T-helper 2 cell treated with Interferon-gamma antibody and Interleukin-4, amounts not matched to agents 100 ng/mL and 5 ng/mL, for 36 hours (primary cell): ENCODE results near the gene SFN. TPM values are rescaled to one million over a fixed set of nuclear protein-coding genes. Genes with fewer than 3 reads are reported as not detected.
"Not testable (repeated sequence)": the region's sequence is repeated elsewhere in the genome, so short reads cannot be mapped to it uniquely, and the experiment has no call there.

Source experiments
- intact Hi-C: fragments of 100-400 bp; cut with micrococcal nuclease; formaldehyde crosslinking; loops from one replicate; pipeline ENCODE4 v1.15.1; 2023
- total RNA-seq: library from RNA; stranded (reverse); gene quantifications from 2 replicates; pipeline ENCODE4 v1.2.3, GENCODE V29; 2022

The SFN gene
- total RNA-seq: 1.1 and 1.5 TPM in 2 replicates

- intact Hi-C loops: no loop called here
Measured at GRCh38 chr1:26862781-26863684, at the start of gene SFN. Gene SFN (plus strand): TSS chr1:26863149. CDS start chr1:26863213, 64 bp downstream.

DNA sequence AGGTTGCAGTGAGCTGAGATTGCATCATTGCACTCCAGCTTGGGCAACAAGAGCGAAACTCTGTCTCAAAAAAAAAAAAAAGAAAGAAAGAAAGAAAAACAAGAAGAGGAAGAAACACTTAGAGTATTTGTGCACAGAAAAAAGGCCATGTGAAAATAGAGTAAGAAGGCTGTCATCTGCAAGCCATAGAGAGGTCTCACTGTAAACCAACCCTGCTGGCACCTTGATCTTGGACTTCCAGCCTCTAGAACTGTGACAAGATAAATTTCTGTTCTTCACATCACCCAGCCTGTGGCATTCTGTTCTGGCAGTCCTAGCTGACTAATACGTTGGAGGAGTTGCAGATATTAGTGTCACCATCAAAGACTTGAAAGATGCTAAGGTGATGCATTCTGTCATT, 48.6 kb upstream of the SFN start:
- intact Hi-C loops: loop anchor here (5.0 kb wide), 1 partner anchor 63 kb away; no protein-coding TSS in a partner anchor

DNA sequence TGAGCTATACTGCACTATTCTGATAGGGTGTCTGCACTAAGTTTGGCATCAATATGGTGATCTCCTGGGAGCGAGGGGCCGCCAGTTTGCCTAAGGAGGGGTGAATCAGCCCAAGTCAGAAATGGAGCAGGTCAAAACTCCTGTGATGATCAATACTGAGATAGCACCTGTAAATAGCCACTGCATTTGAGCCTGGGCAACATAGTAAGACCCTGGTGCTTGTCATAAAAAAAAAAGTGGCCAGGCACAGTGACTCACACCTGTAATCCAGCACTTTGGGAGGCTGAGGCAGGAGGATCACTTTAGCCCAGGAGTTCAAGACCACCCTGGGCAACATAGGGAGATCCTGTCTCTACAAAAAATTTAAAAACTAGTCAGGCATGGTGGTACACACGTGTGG, 48.1 kb upstream of the SFN start:
- intact Hi-C loops: loop anchor here (5.0 kb wide), 1 partner anchor 62 kb away; no protein-coding TSS in a partner anchor

DNA sequence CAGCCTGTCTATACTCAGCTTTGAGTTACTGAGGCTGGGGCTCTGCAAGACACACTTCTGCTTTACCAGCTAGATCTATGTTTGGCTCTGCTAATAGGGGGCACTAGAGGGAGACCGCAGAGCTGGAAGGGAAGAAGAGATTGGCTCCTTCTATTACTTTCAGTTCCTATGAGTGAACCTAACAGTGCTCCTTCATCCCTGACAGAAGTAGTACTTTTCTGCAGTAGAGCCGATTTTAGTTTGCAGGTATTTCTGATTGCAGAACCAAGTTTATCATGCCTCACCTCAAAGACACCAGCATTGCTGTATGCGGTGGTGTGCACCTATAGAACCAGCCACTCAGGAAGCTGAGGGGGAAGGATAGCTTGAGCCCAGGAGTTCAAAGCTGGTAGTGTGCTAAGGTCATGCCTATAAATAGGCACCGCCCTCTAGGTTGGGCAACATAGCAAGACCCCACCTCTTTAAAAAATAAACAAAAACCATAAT, 42.1 kb upstream of the SFN start:
- intact Hi-C loops: no loop called here

DNA sequence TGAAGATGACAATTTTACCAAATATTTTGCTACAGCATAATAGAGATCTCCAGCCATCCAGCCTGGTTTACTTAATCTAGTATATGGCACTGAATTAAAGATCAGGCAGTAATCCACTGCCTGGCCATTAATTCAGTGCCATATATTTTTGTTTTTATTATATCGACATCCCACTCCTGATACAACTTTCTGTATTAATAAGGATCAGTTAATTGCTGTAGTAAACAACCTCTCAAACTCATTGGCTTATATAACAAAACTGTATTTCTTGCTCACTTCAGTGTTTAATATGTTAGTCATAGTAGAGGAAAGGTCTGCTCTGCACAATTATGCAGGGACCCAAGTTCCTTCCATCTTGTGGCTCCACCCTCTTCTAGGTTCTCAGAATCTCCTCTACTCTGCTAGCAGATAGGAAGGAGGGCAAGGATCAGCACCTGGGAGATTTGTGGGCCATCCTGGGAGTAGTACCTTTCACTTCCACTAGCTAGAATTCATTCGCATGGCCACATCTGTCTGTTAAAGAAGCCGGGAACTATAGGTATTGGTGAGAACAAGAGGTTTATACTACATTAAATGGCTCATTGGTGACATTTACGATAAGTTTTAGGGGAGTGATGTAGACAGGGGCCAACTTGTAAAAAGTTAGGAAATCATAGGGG, 40.1 kb upstream of the SFN start:
- intact Hi-C loops: no loop called here

DNA sequence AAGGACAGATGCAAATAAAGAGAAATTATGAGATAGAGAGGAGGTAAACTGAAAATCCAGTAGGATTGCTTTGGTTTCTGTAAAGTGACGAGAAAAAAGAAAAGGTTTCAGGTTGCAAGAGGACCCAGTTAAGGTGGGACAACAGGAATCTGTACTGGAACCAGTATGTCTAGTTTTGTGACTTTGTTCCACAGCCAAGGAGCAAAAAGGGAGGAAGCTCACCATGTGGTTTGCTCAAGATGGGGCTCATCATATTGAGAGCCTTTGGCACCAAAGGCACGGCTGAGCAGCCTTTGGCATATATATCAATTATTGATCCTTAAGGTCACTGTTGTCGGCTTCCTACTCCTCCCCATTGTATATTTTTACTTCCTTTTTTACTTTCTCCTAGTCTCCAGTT, 38.2 kb upstream of the SFN start:
- intact Hi-C loops: no loop called here

GRCh38 chr1:26826261-26827105, 36.5 kb upstream of the SFN start, which contains the start of gene ZDHHC18:
Gene ZDHHC18 (plus strand): TSS chr1:26826688. CDS start chr1:26826805, 117 bp downstream.
- intact Hi-C loops: no loop called here

GRCh38 chr1:26827106-26827604, 35.8 kb upstream of the SFN start:
- intact Hi-C loops: no loop called here

- intact Hi-C loops: no loop called here
Measured at GRCh38 chr1:26827663-26828062, 35.3 kb upstream of the SFN start.

DNA sequence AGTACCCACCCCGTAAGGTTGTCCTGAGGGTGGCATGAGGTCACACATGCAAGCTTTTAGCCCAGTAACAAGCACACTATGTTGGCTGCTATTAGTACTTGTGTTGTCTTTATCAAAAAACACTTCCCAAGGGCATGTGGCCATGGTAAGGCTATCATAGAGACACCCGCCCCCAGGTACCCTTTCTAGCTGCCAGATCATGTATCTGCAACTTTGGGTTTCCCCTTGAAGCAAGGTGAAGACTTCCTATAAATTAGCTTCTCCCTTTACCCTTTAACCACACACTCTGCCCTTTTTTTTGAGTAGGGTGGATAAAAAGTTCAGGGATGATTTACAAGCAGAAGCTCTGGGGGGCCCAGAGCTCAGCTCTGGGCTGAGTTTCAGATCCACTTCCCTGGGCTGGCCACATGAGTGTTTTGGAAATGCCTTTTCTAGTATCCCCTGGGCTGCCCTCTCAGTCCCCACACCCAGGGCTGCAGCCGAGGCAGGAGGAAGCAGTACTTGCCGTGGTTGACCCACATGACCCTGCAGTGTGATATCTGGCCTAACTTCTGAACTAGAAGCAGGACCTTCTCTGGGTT, 34.4 kb upstream of the SFN start:
- intact Hi-C loops: no loop called here

- intact Hi-C loops: no loop called here
Measured at GRCh38 chr1:26829184-26829911, 33.6 kb upstream of the SFN start.

- intact Hi-C loops: no loop called here
Measured at GRCh38 chr1:26831059-26831458, 31.9 kb upstream of the SFN start.

GRCh38 chr1:26831546-26832248, 31.3 kb upstream of the SFN start:
- intact Hi-C loops: loop anchor here (2.0 kb wide), 1 partner anchor 21 kb away; no protein-coding TSS in a partner anchor

DNA sequence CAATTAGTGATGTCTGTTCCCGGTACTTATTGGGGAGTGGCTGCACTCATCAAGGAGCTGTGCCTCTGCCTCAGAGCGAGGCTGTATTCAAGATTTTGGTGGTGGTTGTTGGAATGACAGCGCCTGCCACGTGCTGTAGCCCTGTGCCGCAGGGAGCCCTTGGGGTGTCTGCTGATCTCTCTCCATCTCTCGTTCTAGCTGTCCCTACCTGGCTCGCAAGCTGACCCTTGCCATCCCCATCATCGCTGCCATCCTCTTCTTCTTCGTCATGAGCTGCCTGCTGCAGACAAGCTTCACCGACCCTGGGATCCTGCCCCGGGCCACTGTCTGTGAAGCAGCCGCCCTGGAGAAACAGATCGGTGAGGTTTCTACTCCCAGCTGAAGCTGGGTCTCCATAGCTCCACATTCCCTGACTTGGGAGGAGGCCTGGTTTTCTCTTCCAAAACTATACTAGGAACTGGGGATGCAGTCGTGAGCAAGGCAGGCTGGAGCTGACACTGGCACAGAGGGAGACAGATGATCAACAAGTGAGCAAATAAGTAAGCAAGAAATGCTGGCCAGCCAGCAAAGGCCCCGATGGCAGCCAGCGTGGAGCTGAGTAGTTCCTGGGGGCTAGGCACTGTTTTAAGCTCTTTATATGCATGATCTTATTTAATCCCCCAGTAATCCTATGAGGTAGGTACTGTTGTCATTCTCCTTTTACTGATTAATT, 30.5 kb upstream of the SFN start:
- intact Hi-C loops: loop anchor here (2.0 kb wide), 1 partner anchor 22 kb away; no protein-coding TSS in a partner anchor

DNA sequence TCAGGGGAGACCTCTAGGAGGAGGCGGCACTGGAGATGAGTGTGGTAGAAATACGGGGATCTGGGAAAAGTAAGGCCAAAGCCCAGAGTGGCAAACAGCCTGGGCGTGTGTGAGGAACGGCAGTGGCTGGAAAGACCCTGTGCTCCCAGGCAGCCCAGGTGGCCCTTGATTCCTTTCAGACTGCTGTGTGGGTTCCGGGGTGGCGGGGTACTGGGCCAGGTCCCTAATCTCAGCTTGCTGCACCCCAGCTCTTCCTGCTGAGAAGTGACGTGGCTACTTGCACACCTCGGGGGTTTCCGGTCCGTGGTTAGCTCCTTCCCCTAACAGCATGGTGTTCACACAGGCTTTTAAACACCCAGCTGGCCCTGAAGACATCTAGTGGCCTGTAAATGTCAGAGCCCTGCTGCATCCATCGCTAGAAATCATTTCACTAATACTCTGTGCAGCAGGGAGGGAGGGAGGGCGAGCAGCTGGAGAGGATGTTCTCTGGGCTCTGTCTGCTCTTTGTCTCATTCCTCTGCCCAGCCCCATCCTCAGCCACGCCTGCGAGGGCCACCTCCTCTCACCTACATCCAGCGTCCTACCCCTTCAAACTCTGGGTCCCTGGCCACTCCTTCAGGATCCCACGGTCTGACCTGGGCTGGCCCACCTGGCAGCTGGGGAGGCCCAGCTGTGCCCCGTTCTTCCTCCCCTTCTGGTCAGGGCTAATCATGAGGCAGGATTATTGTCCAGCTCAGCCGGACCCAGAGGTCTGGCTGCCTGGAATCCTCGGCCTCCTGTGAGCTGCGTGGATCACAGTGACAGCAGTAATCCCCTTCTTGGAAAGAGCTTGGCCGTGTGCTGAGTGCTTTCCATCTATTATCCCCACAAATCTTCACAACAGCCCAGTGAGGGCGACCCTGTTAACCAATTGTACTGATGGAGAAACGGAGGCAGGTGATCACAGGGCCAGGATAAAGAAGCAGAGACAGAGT, 29.2 kb upstream of the SFN start:
- intact Hi-C loops: loop anchor here (1.0 to 2.0 kb wide), 3 partner anchors 23 to 43 kb away; no protein-coding TSS in a partner anchor

GRCh38 chr1:26837665-26838064, 25.3 kb upstream of the SFN start:
- intact Hi-C loops: not testable (repeated sequence)
